HG02623 (cell line): ENCODE data around the gene CERS4.
"Not testable (repeated sequence)": the region's sequence is repeated elsewhere in the genome, so short reads cannot be mapped to it uniquely, and the experiment has no call there.

Source experiments
- ATAC-seq: cut with Tn5 transposase; IDR thresholded peaks from one replicate; pipeline ENCODE4 v1.9.1; 2021; ENCODE audit warnings: moderate library complexity; ENCODE audit not compliant: unreplicated experiment

Gene CERS4

GRCh38 chr19:8209462-8210378 lies 550 bp downstream of the CERS4 start:
- ATAC-seq: peak; percentile 53

GRCh38 chr19:8210421-8211101 lies 1.4 kb downstream of the CERS4 start:
- no peak for ATAC-seq

- ATAC-seq: no peak
These were observed 3.0 kb downstream of the CERS4 start for GRCh38 chr19:8212212-8212611.

GRCh38 chr19:8212916-8213315 lies 3.7 kb downstream of the CERS4 start:
- ATAC-seq: no peak

GRCh38 chr19:8213827-8214672 lies 4.9 kb downstream of the CERS4 start:
- ATAC-seq: no peak

DNA sequence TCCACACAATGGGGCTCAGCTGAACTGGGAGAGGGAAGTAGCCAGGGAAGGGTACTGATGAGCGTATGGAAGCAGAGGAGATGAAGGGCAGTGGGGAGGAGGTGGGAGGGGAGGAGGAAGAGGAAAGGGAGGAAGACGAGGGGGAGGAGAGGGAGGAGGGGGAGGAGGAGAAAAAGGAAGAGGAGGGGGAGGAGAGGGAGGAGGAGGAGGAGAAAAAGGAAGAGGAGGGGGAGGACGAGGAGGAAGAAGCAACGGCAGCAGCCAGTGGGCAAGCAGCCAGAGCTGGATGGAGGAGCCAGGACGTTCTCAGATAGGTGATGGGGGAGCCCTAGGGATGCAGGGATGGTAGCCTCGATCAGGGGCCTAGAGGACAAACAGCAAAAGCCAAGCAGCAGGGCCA lies 5.6 kb downstream of the CERS4 start:
- no peak for ATAC-seq

DNA sequence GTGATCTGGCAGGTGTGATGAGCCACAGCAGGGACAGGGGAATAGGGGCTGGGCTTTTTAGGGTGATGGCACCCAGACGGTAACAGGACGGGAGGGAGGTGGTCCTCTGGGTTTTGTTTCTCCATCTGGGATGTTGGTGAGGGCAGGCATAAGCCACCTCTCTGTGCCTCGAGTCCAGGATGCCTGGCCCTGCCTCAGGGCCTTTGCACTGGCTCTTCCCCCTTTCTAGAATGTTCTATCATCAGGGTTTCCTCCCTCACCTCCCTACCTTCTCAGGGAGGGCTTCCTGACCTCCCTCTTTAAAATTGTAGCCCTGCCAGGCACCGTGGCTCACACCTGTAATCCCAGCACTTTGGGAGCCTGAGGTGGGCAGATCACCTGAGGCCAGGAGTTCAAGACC lies 6.6 kb downstream of the CERS4 start:
- ATAC-seq: no peak

GRCh38 chr19:8216357-8216756 lies 7.2 kb downstream of the CERS4 start:
- no peak for ATAC-seq

DNA sequence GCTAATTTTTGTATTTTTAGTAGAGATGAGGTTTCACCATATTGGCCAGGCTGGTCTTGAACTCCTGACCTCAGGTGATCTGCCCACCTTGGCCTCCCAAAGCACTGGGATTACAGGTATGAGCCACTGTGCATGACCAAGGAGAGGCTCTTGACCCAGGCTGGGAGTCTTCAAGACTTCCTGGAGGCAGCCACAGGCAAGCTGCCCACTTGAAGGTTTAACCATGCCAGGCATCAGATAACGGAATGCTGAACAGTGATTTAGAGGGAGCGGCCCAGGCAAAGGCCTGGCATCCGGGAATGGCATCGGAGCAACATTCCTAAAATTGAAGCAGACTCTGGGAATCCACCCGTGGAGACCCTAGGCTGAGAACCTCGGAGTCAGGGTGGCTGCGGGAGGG lies 9.0 kb downstream of the CERS4 start:
- ATAC-seq: not testable (repeated sequence)

DNA sequence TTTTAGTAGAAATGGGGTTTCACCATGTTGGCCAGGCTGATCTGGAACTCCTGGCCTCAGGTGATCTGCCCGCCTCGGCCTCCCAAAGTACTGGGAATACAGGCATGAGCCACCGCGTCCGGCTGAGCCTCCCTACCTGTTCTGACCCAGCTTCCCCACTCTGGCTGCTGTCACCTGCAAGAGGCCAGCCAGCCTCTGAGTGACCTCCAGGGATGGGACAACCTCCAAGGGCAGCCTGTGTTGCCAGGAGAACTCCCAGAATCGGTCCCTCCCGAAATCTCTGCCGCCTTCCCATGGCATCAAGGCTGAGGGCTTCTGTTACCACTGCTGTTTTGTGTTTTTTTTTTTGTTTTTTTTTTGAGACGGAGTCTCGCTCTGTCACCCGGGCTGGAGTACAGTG lies 11.3 kb downstream of the CERS4 start:
- no peak for ATAC-seq

- no peak for ATAC-seq
These were observed 12.0 kb downstream of the CERS4 start for GRCh38 chr19:8221161-8221560.

GRCh38 chr19:8223442-8223841 lies 14.3 kb downstream of the CERS4 start:
- ATAC-seq: not testable (repeated sequence)

DNA sequence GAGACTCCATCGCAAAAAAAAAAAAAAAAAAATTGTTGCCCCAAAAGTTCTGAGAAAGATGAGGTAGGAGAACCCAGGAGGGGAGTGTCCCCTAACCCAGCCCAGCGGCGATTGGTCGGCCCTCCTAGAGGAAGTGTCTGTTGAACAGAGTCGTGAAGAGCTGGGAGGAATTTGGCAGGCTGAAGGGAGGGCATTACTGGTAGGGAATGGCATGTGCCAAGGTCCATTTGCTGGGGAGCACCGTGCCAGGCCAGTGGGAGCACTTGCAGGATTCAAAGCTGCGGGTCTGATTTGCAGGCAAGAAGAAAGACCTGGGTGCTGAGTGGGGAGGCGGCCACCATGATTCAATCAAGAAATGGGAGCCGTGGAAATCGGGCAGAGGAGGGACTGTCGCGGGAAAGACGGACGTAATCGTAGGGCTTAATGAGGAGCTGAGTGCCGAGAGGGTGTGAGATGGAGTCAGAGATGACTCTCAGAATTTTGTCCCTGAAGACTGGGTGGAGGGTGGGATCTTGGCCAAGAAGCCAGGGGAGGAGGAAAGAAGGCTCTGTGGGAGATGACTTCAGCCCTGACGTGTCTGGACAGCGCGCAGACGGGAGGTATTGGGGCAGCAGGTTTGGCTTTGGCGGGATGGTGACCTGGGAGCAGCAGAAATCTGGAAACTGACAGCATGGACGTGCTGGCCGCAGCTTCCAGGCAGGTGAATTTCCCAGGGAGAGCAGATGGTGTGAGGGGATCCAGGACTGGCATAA lies 15.4 kb downstream of the CERS4 start:
- ATAC-seq: no peak

- ATAC-seq: no peak
These were observed 22.0 kb downstream of the CERS4 start for GRCh38 chr19:8231073-8231604.

GRCh38 chr19:8233370-8233769 lies 24.2 kb downstream of the CERS4 start:
- no peak for ATAC-seq

DNA sequence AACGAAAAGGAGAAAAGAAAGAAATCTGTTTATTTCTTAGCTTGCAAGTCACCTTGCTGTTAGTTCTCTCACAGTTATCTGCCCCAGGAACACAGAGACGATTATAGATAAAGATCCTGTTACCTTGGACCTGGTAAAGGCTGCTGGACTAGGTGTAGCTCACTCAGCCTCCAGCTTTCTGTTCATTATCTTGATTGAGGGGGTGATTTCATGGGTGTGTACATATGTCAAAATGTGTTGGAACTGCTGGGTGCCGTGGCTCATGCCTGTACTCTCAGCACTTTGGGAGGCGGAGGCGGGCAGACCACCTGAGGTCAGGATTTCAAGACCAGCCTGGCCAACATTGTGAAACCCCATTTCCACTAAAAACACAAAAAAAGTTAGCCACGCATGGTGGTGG lies 27.9 kb downstream of the CERS4 start:
- no peak for ATAC-seq

- no peak for ATAC-seq
These were observed 29.1 kb downstream of the CERS4 start for GRCh38 chr19:8238251-8238650.

- ATAC-seq: no peak
These were observed 30.5 kb downstream of the CERS4 start for GRCh38 chr19:8239528-8240273.
